Mammary epithelial cell (primary cell): ENCODE data around the gene ADCK2.

ENCODE experiments used
- EZH2 ChIP-seq: IDR thresholded peaks from 2 replicates; pipeline ENCODE4 v1.6.1; 2012; ENCODE audit warnings: low read length, inconsistent platforms, borderline replicate concordance
- TF ChIP-seq, protein P1 (sequence below), 2 donors: IDR thresholded peaks in 1 of 2; conservative IDR thresholded peaks in 1 of 2; 2 replicates each; pipeline ENCODE4 v1.5.1; 2011 to 2012; ENCODE audit warnings: inconsistent platforms in 2 of 2, low read length in 2 of 2, mild to moderate bottlenecking in 2 of 2, control low read depth in 1 of 2, low read depth in 1 of 2; ENCODE audit not compliant: insufficient read depth in 1 of 2; ENCODE audit errors: extremely low read depth in 1 of 2

DNA sequence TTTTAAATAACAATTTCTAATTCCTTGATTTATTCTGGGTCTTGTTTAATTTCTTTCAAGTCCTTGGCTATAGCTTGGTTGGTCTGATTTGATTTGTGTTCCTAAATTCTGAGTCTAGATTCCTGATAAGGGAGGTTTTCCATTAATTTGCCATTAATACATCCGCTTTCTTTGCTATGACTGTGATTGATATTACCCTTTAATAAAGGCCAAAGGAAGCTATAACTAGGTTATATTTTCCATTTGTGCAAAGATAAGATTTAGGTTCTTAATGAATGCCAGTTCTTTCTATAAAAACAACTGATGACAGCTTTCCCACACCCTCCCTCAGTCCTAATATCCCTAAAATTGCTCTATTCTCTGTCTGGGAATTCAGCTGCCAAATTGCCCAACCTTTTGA is 52.0 kb downstream of the ADCK2 start:
- TF ChIP-seq, protein P1, sequence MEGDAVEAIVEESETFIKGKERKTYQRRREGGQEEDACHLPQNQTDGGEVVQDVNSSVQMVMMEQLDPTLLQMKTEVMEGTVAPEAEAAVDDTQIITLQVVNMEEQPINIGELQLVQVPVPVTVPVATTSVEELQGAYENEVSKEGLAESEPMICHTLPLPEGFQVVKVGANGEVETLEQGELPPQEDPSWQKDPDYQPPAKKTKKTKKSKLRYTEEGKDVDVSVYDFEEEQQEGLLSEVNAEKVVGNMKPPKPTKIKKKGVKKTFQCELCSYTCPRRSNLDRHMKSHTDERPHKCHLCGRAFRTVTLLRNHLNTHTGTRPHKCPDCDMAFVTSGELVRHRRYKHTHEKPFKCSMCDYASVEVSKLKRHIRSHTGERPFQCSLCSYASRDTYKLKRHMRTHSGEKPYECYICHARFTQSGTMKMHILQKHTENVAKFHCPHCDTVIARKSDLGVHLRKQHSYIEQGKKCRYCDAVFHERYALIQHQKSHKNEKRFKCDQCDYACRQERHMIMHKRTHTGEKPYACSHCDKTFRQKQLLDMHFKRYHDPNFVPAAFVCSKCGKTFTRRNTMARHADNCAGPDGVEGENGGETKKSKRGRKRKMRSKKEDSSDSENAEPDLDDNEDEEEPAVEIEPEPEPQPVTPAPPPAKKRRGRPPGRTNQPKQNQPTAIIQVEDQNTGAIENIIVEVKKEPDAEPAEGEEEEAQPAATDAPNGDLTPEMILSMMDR (conservative IDR thresholded peaks at IDR 0.05 in 1 of 2, IDR thresholded peaks at IDR 0.05 in 1 of 2; ENCODE audit: extremely low read depth in 1 of 2, insufficient read depth in 1 of 2, low read depth in 1 of 2, low read length in 2 of 2), result no peak
- no peak for TF ChIP-seq EZH2
